Measurements from ENCODE around the gene PFKP.

GRCh38 chr10:3057946-3058345 is 9.4 kb upstream of the PFKP start:
- TF ChIP-seq CTCF (IDR thresholded peaks at IDR 0.05; ENCODE audit: low read depth, low read length, poor library complexity, severe bottlenecking) (no peak), EZH2phosphoT487 (IDR thresholded peaks at IDR 0.05; ENCODE audit: borderline replicate concordance, low read length) (no peak)

Measured in DOHH2 (cell line).